GM18951 (cell line): ENCODE measurements around the gene MAGI1.

Experiments used
- POLR2A ChIP-seq: IDR thresholded peaks from 4 replicates; pipeline ENCODE4 v1.6.1; 2011; ENCODE audit warnings: mild to moderate bottlenecking; ENCODE audit not compliant: insufficient read length, insufficient read depth; ENCODE audit errors: extremely low read depth
- in situ Hi-C: fragments of 300-500 bp; cut with MboI; formaldehyde crosslinking; loops from one replicate; pipeline ENCODE4 v1.12.0; 2022; ENCODE audit warnings: low sequenced_read_pairs, mixed read lengths, inconsistent platforms; ENCODE audit not compliant: unreplicated experiment

The MAGI1 gene

DNA sequence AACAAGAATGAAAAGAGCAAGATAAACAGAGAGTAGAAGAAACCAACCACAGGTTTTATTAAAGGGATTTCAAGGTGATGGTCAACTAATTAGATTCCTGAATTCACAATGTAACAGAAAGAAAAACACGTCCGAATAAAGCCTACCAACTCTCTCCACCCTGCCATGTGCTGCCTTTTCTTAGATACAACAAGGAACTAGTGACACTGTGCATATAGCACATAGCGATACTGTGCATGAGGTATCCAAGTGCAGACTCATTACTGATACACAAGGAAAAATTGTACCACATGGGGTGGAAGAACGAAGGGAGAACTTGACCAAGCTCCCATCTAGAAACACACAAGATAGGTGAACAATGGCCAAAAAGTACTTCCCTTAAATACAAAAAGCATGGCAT lies 154.6 kb downstream of the MAGI1 start:
- in situ Hi-C loops = no loop called here
- TF ChIP-seq POLR2A = no peak

- in situ Hi-C loops = no loop called here
- no peak for TF ChIP-seq POLR2A
Measured at GRCh38 chr3:65883613-65884012, 155.1 kb downstream of the MAGI1 start.

DNA sequence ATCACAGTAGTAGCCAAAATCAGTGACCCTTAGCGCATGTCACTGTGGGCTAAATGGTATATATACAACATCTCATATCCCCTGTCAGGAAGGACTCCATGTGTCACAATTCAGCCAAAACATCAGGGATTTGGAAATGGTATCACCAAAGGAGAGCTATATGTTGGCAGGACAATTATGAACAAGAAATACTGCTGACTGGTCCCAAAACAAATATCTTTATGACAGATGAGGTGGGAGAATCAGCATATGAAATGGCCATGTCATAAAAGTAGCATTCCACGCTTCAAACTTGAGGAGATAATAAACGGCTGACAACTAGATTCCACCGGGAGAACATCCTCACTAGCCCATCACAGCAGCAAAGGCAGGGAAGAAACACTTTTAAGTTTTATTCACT lies 158.4 kb downstream of the MAGI1 start:
- in situ Hi-C loops = no loop called here
- TF ChIP-seq POLR2A = no peak

DNA sequence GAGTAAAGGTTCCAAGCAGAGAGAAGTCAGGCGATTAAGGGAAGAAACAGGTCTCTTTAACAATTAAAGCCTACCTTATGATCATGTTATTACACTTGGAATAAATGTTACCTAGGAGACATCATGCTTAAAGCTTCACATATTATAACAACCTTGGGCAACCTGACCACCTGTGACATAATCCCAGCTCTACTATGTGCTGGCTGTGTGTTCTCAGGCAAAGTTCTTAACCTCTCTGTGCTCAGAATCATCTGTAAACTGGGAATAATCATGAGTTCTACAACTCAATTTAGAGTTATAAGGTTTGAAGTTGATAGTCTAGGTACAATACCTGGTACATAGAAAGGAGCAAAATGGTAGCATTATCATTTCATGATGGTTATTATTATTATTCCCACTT lies 159.3 kb downstream of the MAGI1 start:
- TF ChIP-seq POLR2A = no peak
- in situ Hi-C loops = no loop called here

DNA sequence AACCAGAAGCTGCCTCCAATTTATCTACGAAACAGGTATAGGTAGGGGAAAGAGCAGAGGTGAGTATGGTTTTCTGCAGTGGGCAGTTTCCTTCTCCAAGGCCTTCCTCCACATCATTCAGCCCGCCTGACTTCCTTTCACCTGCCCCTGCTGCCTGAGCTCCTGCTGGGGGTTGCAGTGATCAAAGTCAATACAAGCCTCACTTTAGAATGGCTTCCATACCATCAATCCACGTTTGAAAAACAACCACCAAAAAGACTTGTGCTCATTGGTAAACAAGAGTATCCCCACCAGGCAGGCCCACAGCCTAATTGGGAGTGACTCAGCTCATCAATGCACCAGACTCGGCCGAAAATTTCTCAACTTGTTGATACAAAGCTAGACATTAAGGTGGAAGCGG lies 159.9 kb downstream of the MAGI1 start:
- in situ Hi-C loops = no loop called here
- no peak for TF ChIP-seq POLR2A

DNA sequence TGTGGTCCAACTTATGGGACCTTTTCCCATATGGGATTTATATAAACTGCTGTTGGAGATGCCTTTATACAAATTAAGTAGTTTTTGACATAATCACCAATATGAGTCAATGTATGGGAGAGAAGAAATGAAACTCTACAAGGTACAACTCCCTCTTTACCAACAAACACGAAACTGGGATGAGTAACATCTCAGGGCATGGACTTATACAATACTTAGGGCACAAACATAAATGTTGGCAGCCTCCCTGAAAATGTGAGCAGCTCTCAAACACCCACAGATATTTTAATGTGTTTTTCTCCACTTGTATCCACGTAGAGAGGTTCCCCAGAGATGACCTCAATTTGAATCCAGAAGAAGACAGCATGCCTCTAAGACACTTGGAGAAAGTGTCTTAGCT lies 161.6 kb downstream of the MAGI1 start:
- in situ Hi-C loops = no loop called here
- TF ChIP-seq POLR2A = no peak

DNA sequence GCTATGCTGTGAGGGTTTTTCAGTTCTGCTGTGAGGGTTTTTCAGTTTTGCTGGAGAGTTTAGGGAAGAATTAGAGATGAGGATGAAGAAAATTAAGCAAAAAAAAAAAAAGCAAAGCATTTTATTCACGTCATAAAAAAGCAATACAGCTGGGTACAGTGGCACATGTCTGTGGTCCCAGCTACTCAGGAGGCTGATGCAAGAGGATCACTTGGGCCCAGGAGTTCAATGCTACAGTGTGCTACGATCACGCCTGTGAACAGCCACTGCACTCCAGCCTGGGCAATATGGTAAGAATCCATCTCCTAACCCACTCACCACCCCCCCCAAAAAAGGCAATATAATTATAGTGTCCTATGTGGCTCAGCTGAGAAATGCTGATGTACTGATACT lies 162.7 kb downstream of the MAGI1 start:
- in situ Hi-C loops = no loop called here
- TF ChIP-seq POLR2A = no peak

GRCh38 chr3:65875393-65876027 lies 163.2 kb downstream of the MAGI1 start:
- no peak for TF ChIP-seq POLR2A
- in situ Hi-C loops = no loop called here

DNA sequence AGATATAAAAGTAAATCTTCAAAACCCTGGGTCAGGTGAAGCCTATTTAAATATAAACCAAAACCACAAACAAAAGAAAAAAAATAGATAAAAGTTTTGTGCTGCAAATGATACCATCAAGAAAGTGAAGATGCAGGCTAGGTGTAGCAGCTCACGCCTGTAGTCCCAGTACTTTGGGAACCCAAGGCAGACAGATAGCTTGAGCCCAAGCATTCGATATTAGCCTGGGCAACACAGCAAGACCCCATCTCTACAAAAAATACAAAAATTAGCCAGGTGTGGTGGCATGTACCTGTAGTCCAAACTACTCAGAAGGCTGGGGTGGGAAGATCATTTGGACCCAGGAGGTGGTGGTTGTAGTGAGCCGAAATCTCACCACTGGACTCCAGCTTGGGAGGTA lies 164.8 kb downstream of the MAGI1 start:
- no peak for TF ChIP-seq POLR2A
- in situ Hi-C loops = no loop called here

DNA sequence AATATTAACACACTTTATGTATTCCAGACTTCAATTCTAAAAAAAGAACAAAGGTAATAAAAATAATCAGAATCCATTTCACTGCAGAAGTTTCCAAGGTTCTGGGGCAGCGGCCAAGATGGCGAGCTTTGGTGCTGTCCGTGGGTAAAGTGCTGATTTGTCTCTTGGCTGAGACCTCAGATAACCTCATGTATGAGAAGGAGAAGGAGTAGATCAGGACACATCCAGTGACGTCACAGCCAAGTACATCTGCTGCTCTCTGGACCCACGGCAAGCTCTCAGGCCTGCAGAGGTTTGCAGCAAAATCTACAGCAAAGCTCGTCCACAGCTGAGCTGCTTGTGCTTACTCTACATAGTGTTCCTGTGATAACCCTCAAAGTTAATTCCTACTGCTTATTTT lies 165.7 kb downstream of the MAGI1 start:
- in situ Hi-C loops = no loop called here
- TF ChIP-seq POLR2A = no peak

- in situ Hi-C loops = no loop called here
- TF ChIP-seq POLR2A = no peak
Measured at GRCh38 chr3:65871305-65872141, 167.2 kb downstream of the MAGI1 start.

DNA sequence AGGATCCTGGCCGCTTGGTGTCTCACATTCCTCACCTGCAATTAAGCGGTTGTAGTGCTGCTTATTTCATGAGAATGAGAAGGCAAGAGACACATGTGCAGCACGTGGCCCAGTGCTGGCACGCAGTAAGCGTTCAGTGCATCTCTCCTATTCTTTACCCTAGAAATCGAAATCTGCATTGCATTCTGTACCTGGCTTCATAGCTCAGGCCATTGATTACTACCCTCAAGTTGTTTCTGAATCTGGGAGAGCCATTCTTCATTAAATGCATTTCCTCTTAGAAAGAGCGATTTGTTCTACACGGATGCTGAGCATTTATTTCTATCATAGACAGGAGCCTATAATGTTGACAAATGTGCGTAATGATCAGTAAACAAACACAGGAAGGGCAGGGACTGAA lies 168.9 kb downstream of the MAGI1 start:
- TF ChIP-seq POLR2A = no peak
- in situ Hi-C loops = no loop called here

GRCh38 chr3:65867463-65868210 lies 171.1 kb downstream of the MAGI1 start:
- in situ Hi-C loops = no loop called here
- no peak for TF ChIP-seq POLR2A
